Activated T-cell treated with anti-CD3 and anti-CD28 coated beads for 24 hours (primary cell): ENCODE results near the gene BABAM2.

Experiments
- DNase-seq: peaks from one replicate; pipeline ENCODE4 v3.0.0-alpha.2; 2020; ENCODE audit warnings: low read depth

Gene BABAM2

DNA sequence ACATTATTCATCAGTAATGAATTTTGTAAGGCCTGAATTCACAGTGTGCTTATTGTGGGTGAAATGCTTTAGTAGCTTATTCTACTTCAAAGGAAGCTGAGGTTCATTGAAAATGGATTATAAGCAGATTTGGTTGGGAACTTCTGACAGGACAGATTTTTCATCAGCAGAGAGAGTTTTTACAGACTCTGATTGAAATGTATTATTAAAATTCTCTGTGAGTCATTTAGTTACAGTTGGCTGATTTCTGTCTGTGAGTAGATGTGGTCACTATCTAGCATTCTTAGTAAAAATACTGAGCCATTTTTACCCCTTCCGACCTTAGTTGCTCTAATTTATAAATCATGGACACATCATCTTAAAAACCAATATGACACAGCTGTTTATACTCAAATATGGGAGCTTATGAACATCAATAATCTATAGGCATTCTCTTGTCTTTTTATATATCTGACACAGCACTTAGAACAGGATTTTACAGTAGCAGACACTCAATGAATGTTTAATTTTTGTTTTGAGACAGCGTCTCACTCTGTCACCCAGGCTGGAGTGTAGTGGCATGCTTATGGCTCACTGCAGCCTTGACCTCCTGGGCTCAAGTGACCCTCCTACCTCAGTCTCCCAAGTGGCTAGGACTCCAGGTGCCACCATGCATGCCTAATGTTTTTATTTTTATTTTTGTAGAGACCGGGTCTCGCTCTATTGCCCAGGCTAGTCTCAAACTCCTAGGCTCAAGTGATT lies 239.6 kb downstream of the BABAM2 start:
- no peak for DNase-seq

DNA sequence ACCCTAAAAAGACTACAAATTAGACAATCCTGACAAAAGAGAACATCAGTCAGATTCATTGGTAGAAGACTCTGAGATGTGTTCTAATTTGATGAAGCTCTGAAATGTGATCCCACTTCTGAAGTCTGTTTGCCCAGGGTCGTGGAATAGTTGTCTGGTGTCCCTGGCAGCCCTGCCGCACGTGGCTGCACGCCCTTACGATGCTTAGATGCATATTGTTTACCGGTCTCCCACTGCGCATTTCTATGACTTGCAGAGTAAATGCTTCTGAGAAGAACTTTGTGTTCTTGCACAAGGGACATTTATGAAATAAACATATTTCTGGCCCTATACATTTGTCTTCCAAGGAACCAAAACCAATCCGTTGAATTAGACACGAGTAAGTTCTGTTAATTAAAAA lies 243.2 kb downstream of the BABAM2 start:
- no peak for DNase-seq

DNA sequence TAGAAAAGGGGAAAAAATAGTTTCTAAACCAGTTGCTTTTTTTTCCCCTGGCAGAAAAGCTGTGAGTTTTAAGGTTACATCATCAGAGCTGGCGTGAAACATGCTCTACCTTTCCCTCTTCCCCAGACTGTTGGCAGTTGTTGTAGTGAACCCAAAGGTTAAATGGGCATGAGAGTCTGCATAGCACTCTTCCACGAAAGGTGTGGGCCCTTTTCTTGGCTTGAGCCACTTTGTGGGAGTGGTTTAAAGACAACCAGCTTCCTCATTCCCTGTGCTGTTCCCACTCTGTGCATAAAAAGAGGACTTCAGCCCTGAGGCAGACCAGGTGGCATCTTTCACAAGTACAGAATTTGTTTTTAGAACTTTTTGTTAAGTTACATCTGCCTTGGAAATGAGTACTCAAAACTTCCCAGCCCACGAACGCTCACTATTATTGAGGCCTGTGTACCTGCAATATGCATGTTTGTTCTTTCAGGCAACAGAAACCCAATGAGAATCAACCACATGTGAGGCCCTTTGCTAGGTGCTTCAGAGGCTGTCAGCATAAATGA lies 243.8 kb downstream of the BABAM2 start:
- DNase-seq: no peak

DNA sequence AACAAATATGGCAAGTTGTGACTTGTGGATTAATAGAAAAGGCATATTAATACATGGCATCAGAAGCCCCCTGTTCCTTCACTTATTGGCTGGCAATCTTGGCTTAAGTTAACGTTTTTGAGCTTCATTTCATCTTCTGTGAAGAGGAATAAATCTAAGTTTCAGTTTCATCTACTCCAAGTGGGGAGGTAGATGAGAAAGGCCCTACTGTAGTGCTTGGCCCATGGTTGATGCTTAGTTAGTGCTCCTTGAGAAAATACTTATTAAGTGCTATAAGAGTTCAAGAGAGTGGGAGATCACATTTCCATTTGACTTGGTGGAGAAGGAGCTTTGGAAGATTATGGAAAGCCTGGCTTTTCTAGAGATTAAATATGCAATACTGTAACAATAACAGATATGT lies 244.3 kb downstream of the BABAM2 start:
- no peak for DNase-seq

DNA sequence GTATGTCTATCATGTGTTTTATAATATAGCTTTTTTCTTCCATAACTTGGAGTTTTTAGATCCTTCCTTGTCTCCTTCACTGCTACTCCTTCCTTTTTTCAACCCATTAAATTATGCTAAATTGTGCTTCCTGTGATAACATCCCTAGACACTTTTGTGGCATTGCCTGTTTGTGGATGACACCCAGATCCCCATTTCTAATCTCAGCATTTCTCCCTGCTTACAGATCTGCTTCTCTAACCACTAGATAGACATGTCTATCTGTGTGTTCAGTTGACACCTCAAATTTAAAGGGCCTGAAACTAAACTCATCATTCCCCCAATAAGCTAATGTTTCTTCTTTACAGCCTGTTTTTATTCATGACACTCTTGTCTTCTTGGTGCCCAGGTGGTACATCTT lies 244.8 kb downstream of the BABAM2 start:
- no peak for DNase-seq

DNA sequence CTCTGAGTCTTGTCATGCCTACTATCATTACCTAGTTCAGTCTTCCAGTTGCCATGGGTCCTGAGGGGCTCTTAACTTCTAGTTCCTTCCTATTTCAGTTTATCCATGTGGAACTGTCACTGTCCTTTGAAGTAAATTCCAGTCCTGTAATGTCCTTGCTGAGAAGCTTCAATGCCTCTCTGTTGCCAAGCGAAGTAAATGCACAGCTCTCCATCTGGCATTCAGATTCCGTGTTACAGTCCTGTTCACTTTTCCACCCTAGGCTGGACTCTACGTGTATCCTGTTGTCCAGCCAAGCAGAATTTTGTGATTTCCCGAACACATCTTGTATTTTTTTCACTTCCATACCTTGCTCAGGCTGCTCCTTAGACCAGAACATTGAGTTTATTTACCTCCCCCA lies 245.3 kb downstream of the BABAM2 start:
- DNase-seq: no peak

DNA sequence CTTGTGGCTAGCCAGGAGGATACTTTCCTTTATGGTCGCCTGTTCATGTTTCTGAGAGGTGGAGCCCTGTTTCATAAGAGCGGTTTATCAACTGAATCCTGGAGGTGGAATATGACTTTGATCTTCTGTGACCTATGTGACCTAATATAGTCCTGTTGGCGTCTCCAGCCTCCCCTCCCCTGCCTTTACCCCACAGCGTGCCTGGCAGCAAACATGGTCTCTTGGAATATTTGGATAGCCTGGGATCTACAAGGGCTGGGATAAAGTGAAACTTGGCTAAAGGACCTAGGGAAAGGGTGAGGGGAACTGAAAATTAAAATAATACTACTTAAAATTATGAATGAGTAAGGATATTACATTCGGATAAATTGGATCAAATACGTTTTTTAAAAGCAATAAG lies 246.0 kb downstream of the BABAM2 start:
- no peak for DNase-seq

DNA sequence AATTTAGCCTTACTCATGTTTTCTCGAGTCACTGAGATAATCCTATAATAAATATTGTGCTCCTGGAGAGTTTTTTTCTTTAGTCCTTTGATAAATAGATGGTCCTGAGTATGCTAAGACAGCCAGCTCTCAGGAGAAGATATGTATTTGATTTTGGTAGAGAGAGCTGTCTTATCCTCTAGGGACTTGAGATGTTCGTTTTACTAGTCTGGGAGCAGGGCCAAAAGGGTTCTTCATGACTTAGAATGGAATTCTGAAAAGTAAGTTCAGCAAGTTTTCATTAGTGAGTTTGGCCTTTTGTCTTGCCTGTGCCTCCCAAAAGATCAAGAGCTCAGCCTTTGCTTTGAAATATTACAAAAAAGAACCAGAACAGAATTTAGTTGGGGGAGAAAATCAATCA lies 246.7 kb downstream of the BABAM2 start:
- no peak for DNase-seq

DNA sequence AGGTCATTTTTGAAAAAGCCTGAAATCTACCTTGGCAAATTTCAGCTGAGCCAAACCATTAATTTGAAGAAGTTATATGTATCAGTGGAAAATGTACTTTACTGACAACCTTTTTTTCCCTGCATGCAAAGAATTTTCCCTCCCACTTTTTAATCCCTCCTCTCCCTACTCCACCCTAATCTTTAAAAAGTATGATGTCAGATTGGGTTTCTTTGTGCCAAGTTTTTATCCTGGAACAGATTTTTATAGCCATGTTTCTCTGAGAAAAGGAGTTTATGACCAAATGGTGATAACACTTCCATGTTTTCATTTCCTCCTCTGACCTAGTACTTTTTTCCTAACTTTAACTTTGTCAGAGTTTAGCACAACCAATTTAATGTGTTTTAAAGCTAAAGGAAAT lies 251.9 kb downstream of the BABAM2 start:
- DNase-seq: no peak

DNA sequence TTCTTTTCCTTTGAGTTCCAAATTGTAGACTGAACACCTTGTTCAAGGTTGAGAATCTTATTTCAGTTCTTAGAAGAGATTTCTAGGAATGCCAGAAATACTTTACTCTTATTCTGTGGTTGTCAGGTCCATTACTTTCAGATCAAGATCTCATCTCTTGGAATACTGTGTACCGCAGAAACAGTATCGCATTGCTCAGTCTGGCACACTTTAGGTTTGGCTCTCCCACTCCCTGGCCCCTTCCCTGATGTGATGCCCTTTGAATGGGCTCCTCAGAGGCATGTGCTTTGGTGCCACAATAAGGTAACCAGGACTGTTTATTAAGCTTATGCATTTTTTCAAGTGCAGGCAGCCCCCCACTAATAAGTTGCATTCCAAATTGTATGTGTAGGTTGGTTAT lies 257.5 kb downstream of the BABAM2 start:
- no peak for DNase-seq

DNA sequence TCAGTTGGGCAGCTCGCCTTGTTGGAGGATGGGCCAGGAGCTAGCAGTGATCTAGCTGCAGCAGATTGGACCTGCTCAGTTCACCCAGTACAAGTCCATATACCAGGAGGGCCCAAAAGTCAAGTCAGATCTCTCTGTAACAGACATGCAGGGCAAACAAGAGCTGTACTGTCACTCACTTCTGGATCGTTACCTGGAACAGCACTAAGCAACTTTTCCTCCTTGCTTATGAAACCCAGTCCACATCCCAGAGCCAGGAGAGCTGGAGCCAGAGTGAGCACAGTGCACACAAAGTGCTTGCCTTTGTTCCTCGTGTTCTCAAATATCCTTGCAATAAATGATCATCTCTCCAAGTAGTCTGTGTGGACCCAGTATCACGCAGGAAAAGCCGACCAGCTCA lies 258.0 kb downstream of the BABAM2 start:
- no peak for DNase-seq

DNA sequence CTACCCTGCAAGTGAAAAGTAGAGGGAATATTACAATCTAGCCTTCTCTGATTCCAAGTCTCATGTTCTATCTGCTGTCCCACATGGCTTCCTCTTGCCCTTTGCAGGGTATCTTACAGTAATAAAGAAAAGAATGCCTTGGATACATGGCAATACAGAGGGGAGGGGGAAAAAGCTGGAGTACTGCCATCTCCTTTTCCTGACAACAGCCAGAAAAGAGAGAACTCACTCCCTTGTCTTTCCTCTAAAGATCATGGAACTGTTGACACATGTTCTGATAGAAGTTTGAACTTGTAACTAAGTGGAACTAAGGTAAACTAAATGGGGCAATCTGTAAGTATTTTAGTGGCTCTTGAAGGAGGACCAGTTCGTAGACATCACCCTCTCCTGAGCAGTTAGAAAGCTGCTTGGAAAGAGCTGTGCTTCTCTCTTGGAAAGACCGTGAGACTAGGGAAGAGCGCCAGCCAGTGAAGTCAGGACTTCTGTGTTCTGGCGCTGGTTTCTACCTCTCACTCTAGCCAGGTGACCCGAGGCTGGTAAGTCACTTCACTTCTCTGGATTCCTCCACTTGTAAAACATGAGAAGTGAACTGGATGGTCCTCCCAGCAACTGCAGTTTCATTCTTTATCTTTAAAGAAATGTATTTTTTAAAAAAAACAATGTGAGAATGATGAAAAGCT lies 259.8 kb downstream of the BABAM2 start:
- DNase-seq: no peak

DNA sequence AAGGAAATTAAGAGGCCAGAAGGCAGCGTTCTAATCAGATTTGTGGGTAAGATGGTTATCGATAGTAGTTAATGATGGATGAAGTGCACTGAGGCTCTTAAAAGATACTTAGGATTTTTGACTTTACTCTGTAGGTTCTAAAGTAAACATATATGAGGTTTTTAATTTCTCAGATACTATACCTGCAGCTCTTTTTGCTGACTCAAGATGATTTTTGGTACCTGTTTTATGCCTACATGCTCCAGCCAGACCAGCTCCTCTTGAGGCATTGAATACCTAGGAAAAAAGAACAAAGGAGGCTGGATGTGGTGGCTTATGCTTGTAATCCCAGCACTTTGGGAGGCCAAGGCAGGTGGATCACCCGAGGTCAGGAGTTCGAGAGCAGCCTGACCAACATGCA lies 260.5 kb downstream of the BABAM2 start:
- DNase-seq: no peak

DNA sequence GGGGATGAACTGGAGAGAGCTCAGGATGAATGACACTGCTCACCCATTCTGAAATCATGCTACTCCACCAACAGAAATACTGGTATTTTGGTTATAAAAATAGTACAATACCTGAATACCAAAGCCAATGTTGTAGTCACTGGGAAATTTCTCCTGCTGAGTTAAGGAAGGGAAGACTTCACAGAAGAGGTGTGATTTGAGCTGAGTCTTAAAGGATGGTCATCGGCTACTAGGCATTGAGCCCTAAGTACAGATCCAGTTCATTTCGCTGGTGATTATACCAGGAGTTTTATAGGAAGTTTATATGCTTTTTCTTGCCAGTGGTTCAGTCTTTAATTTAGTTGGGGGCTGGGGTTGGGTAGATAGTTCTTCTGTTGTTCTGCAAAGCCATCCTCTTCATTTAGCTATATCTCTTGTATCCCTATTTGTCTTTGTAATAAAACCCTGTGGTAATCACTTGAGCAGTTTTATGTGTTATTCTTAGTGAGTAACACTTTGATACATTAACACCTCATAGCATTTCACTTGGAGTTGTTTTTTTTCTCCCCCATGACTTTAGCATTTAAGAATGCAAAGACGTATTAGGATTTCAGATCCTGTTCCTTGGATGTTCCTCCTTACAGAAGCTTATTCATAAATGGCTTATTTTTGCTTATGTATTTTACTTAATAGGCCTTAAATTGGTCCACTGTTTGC lies 262.2 kb downstream of the BABAM2 start:
- no peak for DNase-seq

DNA sequence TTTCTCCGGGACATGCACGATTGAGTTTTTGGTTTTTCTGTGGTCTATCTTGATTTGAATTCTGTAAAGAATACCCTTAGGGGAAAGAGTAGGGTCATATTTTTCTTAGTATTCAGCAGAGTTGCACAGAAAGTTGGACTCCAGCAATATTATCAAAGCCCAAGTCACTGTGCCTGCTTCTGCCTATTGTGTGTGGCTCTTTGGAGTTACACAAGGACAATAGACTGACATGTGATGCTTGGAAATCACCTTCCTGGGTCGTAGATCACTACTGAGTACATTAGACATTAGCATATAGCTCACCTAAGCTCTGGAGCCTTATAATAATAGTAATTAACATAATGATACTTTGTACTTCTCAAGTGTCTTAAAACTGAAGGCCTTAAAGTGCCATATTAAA lies 263.3 kb downstream of the BABAM2 start:
- DNase-seq: no peak

DNA sequence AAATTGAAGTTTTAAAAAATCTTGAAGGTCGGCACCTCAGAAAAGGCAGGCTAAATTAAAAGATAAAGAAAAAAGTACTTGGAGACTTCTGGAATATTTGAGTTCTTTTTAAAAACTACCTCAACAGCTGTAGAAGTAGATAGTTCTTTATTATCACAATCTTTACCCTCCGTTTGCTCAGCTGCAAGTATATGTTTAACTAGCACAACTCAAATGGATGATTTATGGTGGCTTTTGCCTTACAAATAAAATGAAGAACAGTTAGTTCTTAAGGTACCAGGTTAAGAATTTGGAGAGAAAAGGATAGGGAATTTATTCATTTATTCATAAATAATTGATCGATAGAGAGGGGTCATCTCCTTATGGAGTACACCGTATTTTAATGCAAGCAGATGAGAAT lies 264.6 kb downstream of the BABAM2 start:
- no peak for DNase-seq

DNA sequence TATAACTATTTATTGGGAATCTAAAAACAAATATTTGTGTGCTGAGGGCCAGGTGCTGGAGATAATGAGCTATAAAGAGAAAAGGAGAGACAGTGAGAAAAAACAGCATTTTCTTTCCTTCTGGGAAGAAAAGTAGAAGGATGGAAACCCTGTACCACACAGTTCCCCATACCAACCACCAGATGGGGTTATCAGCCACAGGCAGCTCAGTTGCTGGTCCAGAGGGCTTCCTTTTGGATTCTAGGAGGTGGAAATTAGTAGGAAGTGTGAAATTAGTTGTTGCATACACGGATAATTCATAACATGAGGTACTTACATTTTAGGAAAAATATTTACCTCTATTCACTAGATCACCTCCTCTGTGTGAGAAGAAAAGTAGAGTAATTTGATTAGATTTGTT lies 265.1 kb downstream of the BABAM2 start:
- no peak for DNase-seq

DNA sequence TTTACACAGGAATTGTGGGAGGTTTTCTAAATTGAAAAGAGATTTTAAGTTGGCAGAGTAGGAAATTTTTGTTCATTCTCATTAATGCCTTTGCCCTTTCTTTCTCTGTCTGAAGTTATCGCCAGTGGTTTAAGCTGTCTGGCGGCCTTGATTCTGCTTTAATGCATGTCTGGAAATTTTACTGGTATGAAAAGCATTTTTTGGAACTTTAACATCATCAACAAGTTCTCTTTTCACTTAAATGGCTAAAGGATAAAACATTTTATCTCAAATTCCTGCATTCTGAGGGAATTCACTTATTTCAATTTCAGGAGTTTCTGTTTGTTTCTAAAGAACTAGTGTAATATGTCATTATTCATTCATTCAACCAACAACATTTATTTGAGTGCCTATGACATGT lies 268.3 kb downstream of the BABAM2 start:
- no peak for DNase-seq

DNA sequence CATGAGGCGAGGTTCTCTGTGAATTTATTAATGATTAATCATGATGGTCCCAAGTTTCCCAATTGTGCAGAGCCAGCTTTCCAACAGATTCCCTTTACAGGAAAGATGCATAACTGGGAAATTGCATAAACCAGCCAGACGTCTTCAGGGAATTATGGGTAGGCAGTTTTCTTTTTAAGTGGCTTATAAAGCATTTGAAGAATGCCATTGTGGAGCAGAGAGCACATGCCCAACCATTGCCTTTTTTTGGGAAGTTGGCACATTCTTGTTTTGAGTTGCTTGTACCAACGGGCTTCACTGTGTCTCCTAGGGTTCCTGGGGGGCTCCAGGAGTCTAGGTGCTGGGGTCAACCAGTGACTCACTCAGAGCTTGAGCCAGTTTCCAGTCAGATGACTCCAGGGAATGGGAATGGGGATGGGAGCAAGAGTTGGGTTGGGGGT lies 270.5 kb downstream of the BABAM2 start:
- DNase-seq: no peak

DNA sequence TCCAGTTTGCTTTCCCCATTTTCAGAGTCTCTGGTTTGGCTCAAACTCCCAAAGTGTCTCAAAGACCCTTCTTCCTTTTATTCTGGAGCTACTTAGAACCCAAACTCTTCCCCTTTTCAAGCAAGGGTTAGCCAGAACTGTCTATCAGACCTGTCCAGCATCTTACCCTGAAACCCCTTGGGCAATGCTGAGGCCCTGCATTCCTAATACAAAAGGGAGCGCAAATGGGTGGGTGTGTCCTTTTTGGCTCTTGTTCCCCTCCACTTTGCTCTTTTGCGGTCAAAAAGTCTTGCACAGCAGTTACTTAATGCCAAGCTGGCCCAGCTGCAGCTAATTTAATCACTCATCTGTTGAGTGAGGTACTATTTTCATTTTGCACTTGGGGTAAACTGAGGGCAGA lies 270.9 kb downstream of the BABAM2 start:
- no peak for DNase-seq

DNA sequence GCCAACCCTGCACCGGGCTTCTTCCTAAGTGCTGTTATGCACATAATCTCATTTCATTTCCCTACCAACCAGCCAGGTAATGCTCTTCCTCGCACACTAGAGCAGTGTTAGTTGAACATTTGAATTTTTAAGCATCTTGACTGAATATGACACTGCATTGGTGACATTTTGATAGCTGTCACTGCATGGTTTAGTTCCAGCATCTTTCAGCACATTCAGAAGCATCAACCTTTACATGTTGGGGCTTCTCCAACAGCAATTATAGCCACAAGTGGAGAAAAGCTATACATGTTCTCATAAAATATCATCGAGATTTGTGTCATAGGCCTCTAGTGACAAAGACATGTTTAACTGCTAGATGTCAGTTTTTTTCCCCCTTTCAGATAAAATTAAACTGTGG lies 272.0 kb downstream of the BABAM2 start:
- no peak for DNase-seq

DNA sequence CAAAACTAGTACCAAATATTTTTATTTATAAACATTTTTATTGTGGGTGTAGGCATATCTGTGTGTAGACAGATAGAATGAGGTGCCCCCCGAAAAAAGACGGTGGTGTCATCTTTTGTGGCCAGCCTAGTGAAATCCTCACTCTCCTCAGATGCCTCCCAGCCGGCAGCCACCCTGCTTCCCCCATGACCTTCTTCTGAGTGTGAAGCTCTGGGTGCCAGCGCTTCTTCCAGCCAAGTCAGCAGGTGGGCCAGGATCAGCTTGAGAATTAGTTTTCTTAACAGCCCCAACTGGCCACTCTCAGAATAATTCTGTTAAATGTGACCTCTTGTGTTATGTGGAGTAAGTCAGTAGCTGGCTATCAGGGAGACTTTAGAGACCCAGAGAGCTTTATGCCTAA lies 272.5 kb downstream of the BABAM2 start:
- no peak for DNase-seq

DNA sequence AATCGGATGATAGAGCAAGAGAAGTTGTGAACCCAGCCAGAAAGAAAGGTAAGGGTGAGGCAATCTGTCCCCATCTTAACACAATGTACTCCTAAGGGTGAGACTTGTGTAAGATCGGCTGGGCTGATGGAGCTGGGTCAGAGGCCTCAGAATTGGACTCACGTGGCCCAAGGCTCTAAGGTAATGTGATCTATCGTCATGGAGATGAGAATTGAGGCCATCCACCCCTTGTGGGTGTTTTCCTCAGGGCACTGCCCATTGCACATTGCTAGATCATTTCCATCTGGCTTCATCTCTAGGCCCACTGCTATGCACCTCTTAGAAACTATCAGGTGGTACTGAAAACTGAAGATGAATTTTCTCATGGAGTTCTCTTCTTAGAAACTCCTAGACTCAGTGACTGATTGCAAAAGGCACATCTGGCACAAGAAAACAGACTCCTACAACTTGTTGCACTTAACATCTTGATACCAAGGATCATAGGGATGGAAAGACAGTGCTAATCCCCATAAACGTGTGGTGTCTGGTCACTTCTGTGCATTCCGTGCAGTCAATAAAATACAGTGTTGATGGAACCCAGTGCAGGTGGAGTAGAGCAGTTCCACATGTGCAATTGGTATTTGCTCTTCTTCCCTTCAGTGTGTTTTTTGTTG lies 273.2 kb downstream of the BABAM2 start:
- DNase-seq: no peak
